COR-L47 (cell line): Measurements from ENCODE around the gene POMT1.

ENCODE experiments used
- DNase-seq: peaks from one replicate; lab custom pipeline; 2025; lab: John Stamatoyannopoulos, UW

The POMT1 gene

GRCh38 chr9:131554087-131554842 is 51.5 kb downstream of the POMT1 start:
- DNase-seq, result no peak

DNA sequence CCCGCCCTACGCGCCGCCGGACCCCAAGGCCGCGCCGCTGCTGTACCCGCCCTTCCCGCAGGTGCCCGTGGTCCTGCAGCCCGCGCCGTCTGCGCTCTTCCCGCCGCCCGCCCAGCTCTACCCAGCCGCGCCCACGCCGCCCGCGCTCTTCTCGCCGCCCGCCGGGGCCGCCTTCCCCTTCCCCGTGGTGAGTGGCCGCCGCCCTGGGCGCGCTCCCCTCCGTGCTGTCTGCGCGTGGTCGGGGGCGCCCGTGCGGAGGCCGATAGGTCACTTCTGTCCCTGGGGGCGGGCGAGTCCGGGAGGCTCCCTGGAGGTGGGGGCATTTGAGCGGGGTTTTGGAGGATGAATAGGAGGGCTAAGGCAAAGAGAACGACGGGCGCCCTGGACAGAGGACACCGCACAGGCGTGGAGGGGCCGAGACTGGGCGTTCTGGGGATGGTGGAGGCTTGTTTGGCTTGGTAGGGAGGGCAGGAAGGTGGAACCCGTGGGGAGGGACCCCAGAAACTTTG is 52.2 kb downstream of the POMT1 start:
- no peak for DNase-seq

DNA sequence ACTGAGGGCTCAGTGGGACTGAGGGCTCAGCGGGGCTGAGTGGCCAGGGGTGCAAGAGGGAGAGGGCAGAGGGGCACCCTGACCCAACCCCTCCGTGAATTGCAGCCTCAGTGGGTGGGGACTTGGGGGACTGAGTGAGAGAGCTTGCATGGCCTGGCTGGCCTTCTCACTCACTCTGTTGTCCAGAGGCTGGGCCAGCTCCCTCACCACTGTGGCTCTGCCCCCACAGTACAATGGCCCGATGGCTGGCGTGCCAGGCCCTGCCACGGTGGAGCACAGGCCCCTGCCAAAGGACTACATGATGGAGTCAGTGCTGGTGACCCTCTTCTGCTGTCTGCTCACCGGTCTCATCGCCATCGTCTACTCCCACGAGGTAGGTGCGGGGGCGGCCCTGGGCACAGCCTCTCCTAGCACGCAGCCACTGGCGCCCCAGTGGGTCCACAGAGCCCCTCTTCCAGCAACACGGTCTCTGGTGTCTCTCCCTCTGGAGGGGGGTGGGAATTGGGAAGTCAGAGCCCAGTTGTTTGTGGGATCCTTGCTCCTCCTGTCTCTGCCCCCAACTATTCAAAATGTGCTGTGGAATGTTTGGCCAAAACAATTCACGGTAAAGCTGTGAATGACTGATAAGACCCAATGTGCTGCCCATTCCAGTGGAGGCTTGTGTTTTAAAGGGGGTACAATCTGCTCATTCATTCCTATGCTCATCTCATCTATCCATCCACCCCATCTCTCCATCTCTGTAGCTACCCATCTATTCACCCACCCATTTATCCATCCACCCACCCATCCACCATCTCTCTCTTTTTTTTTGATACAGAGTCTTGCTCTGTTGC is 53.3 kb downstream of the POMT1 start:
- DNase-seq, result no peak

DNA sequence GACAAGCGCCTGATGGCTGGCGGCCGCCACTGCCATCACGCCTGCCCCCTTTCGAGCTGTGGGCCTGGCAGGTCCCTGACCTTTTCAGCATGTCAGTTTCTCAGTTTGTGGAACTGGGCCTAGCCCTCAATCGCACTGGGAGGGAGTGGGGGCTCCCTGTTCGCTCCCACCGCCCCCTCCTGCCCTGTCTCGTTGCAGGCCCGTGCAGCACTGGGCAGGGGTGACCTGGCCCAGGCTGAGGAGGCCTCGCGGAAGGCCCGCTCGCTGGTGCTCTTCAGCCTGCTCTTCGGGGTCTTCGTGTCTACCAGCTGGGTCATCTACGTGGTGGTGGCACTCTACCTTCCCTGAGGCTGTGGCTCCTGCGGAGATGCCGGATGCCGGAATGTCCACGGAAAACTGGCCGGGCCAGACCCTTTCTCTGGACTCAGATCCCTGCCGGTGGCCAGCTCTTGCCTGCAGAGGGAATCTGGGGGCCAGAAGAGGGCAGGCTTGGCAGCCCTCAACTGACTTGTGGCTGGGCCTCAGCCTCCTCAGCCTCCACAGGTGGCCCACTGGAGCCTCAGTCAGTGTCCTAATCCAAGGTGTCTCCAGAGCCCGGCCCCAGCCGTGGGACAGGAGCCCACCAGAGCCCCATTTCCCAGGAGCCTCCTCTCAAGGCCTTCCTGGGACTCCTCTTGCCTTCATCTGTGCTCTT is 55.3 kb downstream of the POMT1 start:
- no peak for DNase-seq

DNA sequence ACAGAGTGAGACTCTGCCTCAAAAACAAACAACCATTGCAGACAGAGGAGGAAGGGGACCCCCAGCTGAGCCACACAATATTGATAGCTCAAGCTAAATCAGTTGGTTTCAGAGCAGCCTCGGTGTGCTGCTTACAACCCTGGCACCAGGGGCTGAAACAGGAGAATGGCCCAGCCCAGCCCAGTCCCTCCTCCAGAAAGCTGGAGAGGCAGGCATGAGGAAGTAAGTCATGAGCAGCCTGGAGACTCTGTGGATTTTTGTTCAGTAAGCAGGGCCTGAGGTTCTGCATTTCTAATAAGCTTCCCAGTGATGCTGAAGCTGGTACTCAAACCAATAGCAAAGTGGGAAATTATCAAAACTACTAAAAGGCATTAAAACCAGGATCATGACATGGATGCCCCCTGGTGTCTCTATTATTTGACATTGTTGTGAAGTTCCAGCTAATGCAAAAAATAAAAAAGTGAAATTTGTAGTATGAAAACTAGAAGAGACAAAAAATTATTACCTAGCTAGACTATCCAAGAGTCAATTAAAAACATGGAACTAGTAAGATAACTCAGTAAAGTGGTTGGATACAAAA is 56.8 kb downstream of the POMT1 start:
- DNase-seq, result no peak

GRCh38 chr9:131562032-131562959 is 59.6 kb downstream of the POMT1 start:
- DNase-seq, result no peak

DNA sequence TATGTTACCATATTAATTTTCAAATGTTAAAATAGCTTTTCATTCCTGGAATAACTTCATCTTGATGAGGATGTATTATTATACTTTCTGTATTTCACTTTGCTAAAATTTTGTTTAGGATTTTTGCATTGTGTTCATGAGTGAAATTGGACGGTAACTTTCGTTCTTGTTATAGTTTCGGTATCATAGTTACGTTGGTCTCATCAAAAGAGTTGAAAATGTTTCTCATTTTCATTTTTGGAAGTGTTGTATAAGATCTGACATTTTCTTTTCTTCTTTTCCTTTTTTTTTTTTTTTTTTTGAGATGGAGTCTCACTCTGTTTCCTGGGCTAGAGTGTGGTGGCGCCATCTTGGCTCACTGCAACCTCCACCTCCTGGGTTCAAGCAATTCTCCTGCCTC is 62.7 kb downstream of the POMT1 start:
- DNase-seq, result no peak

DNA sequence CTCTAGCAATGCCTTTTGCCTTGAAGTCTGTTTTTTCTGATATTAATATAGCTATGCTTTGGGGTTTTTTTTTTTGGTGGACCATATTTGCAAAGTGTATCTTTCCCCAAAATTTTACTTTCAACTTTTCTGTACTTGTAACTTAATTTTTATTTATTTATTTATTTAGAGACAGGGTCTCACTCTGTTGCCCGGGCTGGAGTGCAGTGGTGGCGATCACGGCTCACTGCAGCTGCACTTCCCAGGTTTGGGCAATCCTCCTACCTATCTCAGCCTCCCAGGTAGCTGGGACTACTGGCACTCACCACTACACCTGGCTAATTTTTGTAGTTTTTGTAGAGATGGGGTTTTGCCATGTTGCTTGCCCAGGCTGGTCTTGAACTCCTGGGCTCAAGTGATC is 63.4 kb downstream of the POMT1 start:
- DNase-seq, result no peak

DNA sequence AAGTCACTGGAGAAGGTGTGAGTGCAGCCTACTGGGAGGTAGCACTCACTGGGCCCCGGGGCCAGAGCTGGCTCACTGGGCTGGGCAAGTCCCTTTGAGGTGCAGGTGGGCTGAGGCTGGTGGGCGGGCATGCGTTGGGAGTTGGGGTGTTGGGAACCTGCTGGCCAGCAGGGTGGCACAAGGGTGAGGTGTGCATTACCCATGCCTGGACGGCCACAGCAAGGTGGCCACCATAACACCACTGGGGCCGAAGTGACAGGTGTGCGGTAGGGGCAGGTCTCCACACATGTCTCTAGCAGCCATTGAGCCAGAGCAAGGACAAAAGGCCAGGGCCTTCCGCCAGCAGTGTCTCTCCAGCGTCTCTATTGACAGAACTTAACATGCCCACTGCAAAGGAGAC is 65.2 kb downstream of the POMT1 start:
- DNase-seq, result no peak
